ENCODE results near the gene ENDOU.

The ENDOU gene

GRCh38 chr12:47742253-47742825 is 17.0 kb upstream of the ENDOU start:
- Mint-ChIP-seq H3K4me3 (no peak overlapping the region), H3K27ac (no peak overlapping the region), H3K36me3 (no peaks in the 10 kb centered on the region), H3K27me3 (no peaks in the 10 kb centered on the region), H3K4me1 (peaks cover 61% of the 10 kb centered on the region), H3K9me3 (no peaks in the 10 kb centered on the region)
- ATAC-seq (ENCODE audit: low read depth) (peak; percentile 21), DNase-seq (ENCODE audit: low spot score in 2 of 2) (peak; percentile 74 to 78)

- ATAC-seq (ENCODE audit: low read depth) (peak; percentile 46), DNase-seq (ENCODE audit: low spot score in 2 of 2) (no peak)
- H3K4me3 Mint-ChIP-seq, result peak overlapping the region; percentile 62
- H3K36me3 Mint-ChIP-seq, result no peaks in the 10 kb centered on the region
- H3K4me1 Mint-ChIP-seq, result peaks cover 51% of the 10 kb centered on the region
- H3K27me3 Mint-ChIP-seq, result no peaks in the 10 kb centered on the region
- no peaks in the 10 kb centered on the region for H3K9me3 Mint-ChIP-seq
- H3K27ac Mint-ChIP-seq, result peak overlapping the region; percentile 74
Observed at GRCh38 chr12:47741340-47741703, 16.0 kb upstream of the ENDOU start.

GRCh38 chr12:47740606-47741339 is 15.5 kb upstream of the ENDOU start:
- Mint-ChIP-seq H3K27ac (peak overlapping the region; percentile 74), H3K36me3 (no peaks in the 10 kb centered on the region), H3K4me1 (peaks cover 45% of the 10 kb centered on the region), H3K9me3 (no peaks in the 10 kb centered on the region), H3K4me3 (peak overlapping the region; percentile 74), H3K27me3 (no peaks in the 10 kb centered on the region)
- ATAC-seq (ENCODE audit: low read depth) (peak; percentile 60), DNase-seq (ENCODE audit: low spot score in 2 of 2) (peak in 1 of 2 donors; percentile 44)

GRCh38 chr12:47739979-47740378 is 14.7 kb upstream of the ENDOU start:
- no peaks in the 10 kb centered on the region for H3K27me3 Mint-ChIP-seq
- ATAC-seq (ENCODE audit: low read depth) (peak; percentile 49), DNase-seq (ENCODE audit: low spot score in 2 of 2) (no peak)
- H3K9me3 Mint-ChIP-seq, result no peaks in the 10 kb centered on the region
- H3K4me1 Mint-ChIP-seq, result peaks cover 42% of the 10 kb centered on the region
- H3K36me3 Mint-ChIP-seq, result no peaks in the 10 kb centered on the region
- H3K27ac Mint-ChIP-seq, result peak overlapping the region; percentile 74
- peak overlapping the region; percentile 74 for H3K4me3 Mint-ChIP-seq

- ATAC-seq (ENCODE audit: low read depth), result no peak
- Mint-ChIP-seq H3K9me3 (no peaks in the 10 kb centered on the region), H3K4me1 (peaks cover 41% of the 10 kb centered on the region), H3K36me3 (no peaks in the 10 kb centered on the region), H3K27ac (peak overlapping the region; percentile 74), H3K27me3 (no peaks in the 10 kb centered on the region), H3K4me3 (no peak overlapping the region)
- DNase-seq (ENCODE audit: low spot score in 2 of 2), result no peak
Observed at GRCh38 chr12:47739297-47739696, 14.0 kb upstream of the ENDOU start.

GRCh38 chr12:47737936-47738594 is 12.8 kb upstream of the ENDOU start:
- ATAC-seq (ENCODE audit: low read depth), result no peak
- Mint-ChIP-seq H3K27me3 (no peaks in the 10 kb centered on the region), H3K27ac (no peak overlapping the region), H3K36me3 (no peaks in the 10 kb centered on the region), H3K4me1 (peaks cover 33% of the 10 kb centered on the region), H3K4me3 (no peak overlapping the region), H3K9me3 (no peaks in the 10 kb centered on the region)
- no peak for DNase-seq (ENCODE audit: low spot score in 2 of 2)

GRCh38 chr12:47736877-47737676 is 11.8 kb upstream of the ENDOU start:
- no peak overlapping the region for H3K4me3 Mint-ChIP-seq
- H3K36me3 Mint-ChIP-seq, result no peaks in the 10 kb centered on the region
- DNase-seq (ENCODE audit: low spot score in 2 of 2) (no peak), ATAC-seq (ENCODE audit: low read depth) (no peak)
- H3K9me3 Mint-ChIP-seq, result no peaks in the 10 kb centered on the region
- no peaks in the 10 kb centered on the region for H3K27me3 Mint-ChIP-seq
- H3K27ac Mint-ChIP-seq, result no peak overlapping the region
- H3K4me1 Mint-ChIP-seq, result peaks cover 29% of the 10 kb centered on the region

- Mint-ChIP-seq H3K9me3 (no peaks in the 10 kb centered on the region), H3K27ac (no peak overlapping the region), H3K4me1 (peaks cover 24% of the 10 kb centered on the region), H3K4me3 (no peak overlapping the region), H3K27me3 (no peaks in the 10 kb centered on the region), H3K36me3 (no peaks in the 10 kb centered on the region)
- no peak for ATAC-seq (ENCODE audit: low read depth)
- no peak for DNase-seq (ENCODE audit: low spot score in 2 of 2)
Observed at GRCh38 chr12:47736216-47736615, 10.9 kb upstream of the ENDOU start.

GRCh38 chr12:47735649-47736048 is 10.4 kb upstream of the ENDOU start:
- H3K27me3 Mint-ChIP-seq, result no peaks in the 10 kb centered on the region
- H3K27ac Mint-ChIP-seq, result no peak overlapping the region
- H3K4me1 Mint-ChIP-seq, result peaks cover 18% of the 10 kb centered on the region
- H3K9me3 Mint-ChIP-seq, result no peaks in the 10 kb centered on the region
- H3K4me3 Mint-ChIP-seq, result no peak overlapping the region
- DNase-seq (ENCODE audit: low spot score in 2 of 2), result no peak
- H3K36me3 Mint-ChIP-seq, result no peaks in the 10 kb centered on the region
- ATAC-seq (ENCODE audit: low read depth), result no peak

GRCh38 chr12:47734725-47735480 is 9.6 kb upstream of the ENDOU start:
- Mint-ChIP-seq H3K4me1 (peaks cover 11% of the 10 kb centered on the region), H3K4me3 (no peak overlapping the region), H3K27me3 (no peaks in the 10 kb centered on the region), H3K36me3 (no peaks in the 10 kb centered on the region), H3K9me3 (no peaks in the 10 kb centered on the region), H3K27ac (no peak overlapping the region)
- ATAC-seq (ENCODE audit: low read depth) (no peak), DNase-seq (ENCODE audit: low spot score in 2 of 2) (no peak)

GRCh38 chr12:47733142-47733541 is 7.9 kb upstream of the ENDOU start:
- DNase-seq (ENCODE audit: low spot score in 2 of 2), result no peak
- no peaks in the 10 kb centered on the region for H3K4me1 Mint-ChIP-seq
- H3K27me3 Mint-ChIP-seq, result no peaks in the 10 kb centered on the region
- H3K27ac Mint-ChIP-seq, result no peak overlapping the region
- no peak overlapping the region for H3K4me3 Mint-ChIP-seq
- ATAC-seq (ENCODE audit: low read depth), result no peak
- H3K9me3 Mint-ChIP-seq, result no peaks in the 10 kb centered on the region
- no peaks in the 10 kb centered on the region for H3K36me3 Mint-ChIP-seq

GRCh38 chr12:47732504-47732903 is 7.2 kb upstream of the ENDOU start:
- Mint-ChIP-seq H3K4me1 (no peaks in the 10 kb centered on the region), H3K36me3 (no peaks in the 10 kb centered on the region), H3K9me3 (no peaks in the 10 kb centered on the region), H3K27me3 (no peaks in the 10 kb centered on the region), H3K27ac (no peak overlapping the region), H3K4me3 (no peak overlapping the region)
- DNase-seq (ENCODE audit: low spot score in 2 of 2), result no peak
- no peak for ATAC-seq (ENCODE audit: low read depth)

GRCh38 chr12:47731723-47732122 is 6.4 kb upstream of the ENDOU start:
- no peak overlapping the region for H3K4me3 Mint-ChIP-seq
- H3K36me3 Mint-ChIP-seq, result no peaks in the 10 kb centered on the region
- H3K27me3 Mint-ChIP-seq, result no peaks in the 10 kb centered on the region
- ATAC-seq (ENCODE audit: low read depth) (no peak), DNase-seq (ENCODE audit: low spot score in 2 of 2) (no peak)
- H3K27ac Mint-ChIP-seq, result no peak overlapping the region
- no peaks in the 10 kb centered on the region for H3K9me3 Mint-ChIP-seq
- H3K4me1 Mint-ChIP-seq, result peaks cover 2% of the 10 kb centered on the region

Measured in memory B cell (primary cell).